BJ (cell line): ENCODE measurements around the gene LAMC2. TPM values are rescaled to one million over a fixed set of nuclear protein-coding genes. Genes with fewer than 3 reads are reported as not detected.

Experiments used
- CTCF ChIA-PET: fragments of 350-600 bp; formaldehyde crosslinking; extraction: SDS; loops from one replicate; lab custom pipeline; 2021; ENCODE audit warnings: antibody characterized with exemption, inconsistent platforms; lab: Yijun Ruan, JAX
- POLR2A ChIA-PET: fragments of 300-600 bp; sonication (Branson Sonifier 250); formaldehyde crosslinking; extraction: SDS; loops from one replicate; lab custom pipeline; 2021; ENCODE audit warnings: antibody characterized with exemption; lab: Charles Lee
- DNase-seq: peaks from one replicate; pipeline ENCODE4 v3.0.0-alpha.2; 2011; ENCODE audit warnings: low read depth
- H3K27me3 ChIP-seq: 2 replicates; pipeline ENCODE4 v1.6.0; 2011; ENCODE audit warnings: low read length; ENCODE audit not compliant: control insufficient read depth, insufficient read depth
- H3K36me3 ChIP-seq: 2 replicates; pipeline ENCODE4 v1.5.1; 2011; ENCODE audit warnings: low read length; ENCODE audit not compliant: control insufficient read depth, insufficient read depth
- H3K4me3 ChIP-seq: 2 replicates; pipeline ENCODE4 v1.5.1; 2011; ENCODE audit warnings: low read depth, mild to moderate bottlenecking, control low read depth, low read length
- CTCF ChIP-seq: IDR thresholded peaks from 2 replicates; pipeline ENCODE4 v1.5.1; 2011; ENCODE audit warnings: low read depth, mild to moderate bottlenecking, control low read depth, inconsistent platforms, low read length, moderate library complexity; ENCODE audit not compliant: insufficient read depth
- polyA plus RNA-seq: library from polyadenylated mRNA; depleted of rRNA; stranded (reverse); fragments of >200 nt; gene quantifications from 2 replicates; pipeline ENCODE4 v1.2.3, GENCODE V29; 2011; rRNA removed

The LAMC2 gene
- polyA plus RNA-seq, 1 experiment = 0.70 TPM

- no peaks in the 10 kb centered on the region for H3K27me3 ChIP-seq
- CTCF ChIA-PET = interaction anchor here (1.0 to 1.2 kb wide), 2 partner anchors 13 to 52 kb away, joined by 3 to 5 read pairs; no protein-coding TSS in a partner anchor
- no peak for TF ChIP-seq CTCF
- POLR2A ChIA-PET = no interaction called here
- H3K36me3 ChIP-seq = no peaks in the 10 kb centered on the region
- no peak overlapping the region for H3K4me3 ChIP-seq
- DNase-seq = no peak
These were observed 107.8 kb downstream of the LAMC2 start for GRCh38 chr1:183293876-183294275.

Other genes with a start within 250 kb of the LAMC2 start
- not detected in 2 replicates for gene SHCBP1L, start 233.1 kb upstream of the LAMC2 start, polyA plus RNA-seq
- gene LAMC1, start 162.8 kb upstream of the LAMC2 start, polyA plus RNA-seq = 349 and 360 TPM in 2 replicates
- 1.4 and 2.1 TPM in 2 replicates for gene NMNAT2, start 232.1 kb downstream of the LAMC2 start, polyA plus RNA-seq